Airway epithelial cell (primary cell): ENCODE results near the gene OR51I1. TPM values are rescaled to one million over a fixed set of nuclear protein-coding genes. Genes with fewer than 3 reads are reported as not detected.

Experiments used
- total RNA-seq: library from RNA; depleted of rRNA; stranded (reverse); fragments of >200 nt; gene quantifications from 2 replicates; pipeline ENCODE4 v1.2.3, GENCODE V29; 2015

OR51I1 gene, protein sequence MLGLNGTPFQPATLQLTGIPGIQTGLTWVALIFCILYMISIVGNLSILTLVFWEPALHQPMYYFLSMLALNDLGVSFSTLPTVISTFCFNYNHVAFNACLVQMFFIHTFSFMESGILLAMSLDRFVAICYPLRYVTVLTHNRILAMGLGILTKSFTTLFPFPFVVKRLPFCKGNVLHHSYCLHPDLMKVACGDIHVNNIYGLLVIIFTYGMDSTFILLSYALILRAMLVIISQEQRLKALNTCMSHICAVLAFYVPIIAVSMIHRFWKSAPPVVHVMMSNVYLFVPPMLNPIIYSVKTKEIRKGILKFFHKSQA
- total RNA-seq, result not detected in 2 replicates

GRCh38 chr11:5441414-5441813, at the start of gene OR51I1:
Gene OR51I1 (minus strand): TSS chr11:5441514. CDS start chr11:5441514, 0 bp downstream.

DNA sequence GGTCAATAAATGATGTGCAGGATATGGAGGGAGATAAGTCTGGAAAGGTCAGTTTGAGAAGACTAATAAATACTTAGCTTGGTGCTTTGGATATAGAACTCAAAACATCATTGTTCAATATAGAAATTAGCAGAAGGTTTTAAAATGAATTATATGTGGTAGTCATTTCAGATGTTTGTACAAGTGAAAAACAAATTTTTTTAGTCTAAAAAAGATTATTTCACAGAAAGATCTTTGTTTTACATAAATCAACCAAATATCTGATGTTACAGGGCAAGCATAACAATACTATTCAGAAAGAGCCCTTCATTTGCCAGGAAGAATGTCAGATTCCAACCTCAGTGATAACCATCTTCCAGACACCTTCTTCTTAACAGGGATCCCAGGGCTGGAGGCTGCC, 47.1 kb upstream of the OR51I1 start, which contains the start of gene OR52D1:
TSS of gene OR52D1 (plus strand) at position 301 of the 400 bp plus-strand sequence. CDS start at position 323, 22 bp downstream.

DNA sequence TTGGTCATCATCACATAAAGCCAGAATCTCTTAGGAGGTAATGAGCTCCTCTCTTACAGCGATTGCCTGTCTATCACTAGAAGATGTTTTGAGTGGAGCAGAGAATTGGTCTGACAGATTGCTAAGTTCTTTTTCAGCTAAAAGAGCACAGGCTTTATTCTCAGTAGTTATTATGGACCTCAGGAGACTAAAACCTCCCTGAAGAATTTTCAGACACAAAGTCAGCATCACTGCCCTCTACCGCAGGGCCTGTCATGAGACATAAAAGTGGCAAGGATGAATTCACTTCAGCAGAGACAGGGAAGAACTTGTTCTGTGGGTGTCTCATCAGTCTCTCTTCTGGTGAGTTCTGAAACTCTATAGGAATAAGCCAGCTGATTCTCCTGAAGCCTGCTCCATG, 7.7 kb upstream of the OR51I1 start, which contains the start of gene OR51I2:
TSS of gene OR51I2 (plus strand) at position 301 of the 400 bp plus-strand sequence. CDS start 4,166 bp downstream, outside the sequence.

GRCh38 chr11:5421811-5422210, 19.5 kb downstream of the OR51I1 start, which contains the start of gene OR51Q1:
Gene OR51Q1 (plus strand): TSS chr11:5422111. CDS start chr11:5422201, 90 bp downstream.

Other genes with a start within 250 kb of the OR51I1 start
- gene OR51V1, start 240.8 kb downstream of the OR51I1 start, total RNA-seq, result not detected in 2 replicates
- not detected in 2 replicates for gene HBB, start 214.4 kb downstream of the OR51I1 start, total RNA-seq
- gene HBD, start 207.0 kb downstream of the OR51I1 start, total RNA-seq, result not detected in 2 replicates
- gene HBG1, start 191.7 kb downstream of the OR51I1 start, total RNA-seq, result not detected in 2 replicates
- not detected in 2 replicates for gene HBG2, start 186.7 kb downstream of the OR51I1 start, total RNA-seq
- not detected in 2 replicates for gene HBE1, start 171.6 kb downstream of the OR51I1 start, total RNA-seq
- not detected in 2 replicates for gene OR51B4, start 139.6 kb downstream of the OR51I1 start, total RNA-seq
- not detected in 2 replicates for gene OR51B2, start 117.2 kb downstream of the OR51I1 start, total RNA-seq
- not detected in 2 replicates for gene OR51B5, start 98.0 kb downstream of the OR51I1 start, total RNA-seq
- gene OR51B6, start 90.0 kb downstream of the OR51I1 start, total RNA-seq, result not detected in 2 replicates
- gene OR51M1, start 57.7 kb downstream of the OR51I1 start, total RNA-seq, result not detected in 2 replicates
- not detected in 2 replicates for gene OR51Q1, start 19.4 kb downstream of the OR51I1 start, total RNA-seq
- not detected in 2 replicates for gene OR51I2, start 7.8 kb upstream of the OR51I1 start, total RNA-seq
- not detected in 2 replicates for gene OR52D1, start 47.2 kb upstream of the OR51I1 start, total RNA-seq
- gene UBQLN3, start 68.4 kb upstream of the OR51I1 start, total RNA-seq, result not detected in 2 replicates
- not detected in 2 replicates for gene UBQLNL, start 75.2 kb upstream of the OR51I1 start, total RNA-seq
- gene OR52H1, start 107.0 kb upstream of the OR51I1 start, total RNA-seq, result not detected in 2 replicates
- gene OR52B6, start 139.4 kb upstream of the OR51I1 start, total RNA-seq, result not detected in 2 replicates
- 4.7 and 5.5 TPM in 2 replicates for gene TRIM6, start 155.1 kb upstream of the OR51I1 start, total RNA-seq
- gene TRIM34, start 183.5 kb upstream of the OR51I1 start, total RNA-seq, result 9.4 and 9.5 TPM in 2 replicates
- gene TRIM5, start 243.6 kb upstream of the OR51I1 start, total RNA-seq, result 19.5 and 26.6 TPM in 2 replicates
- gene TRIM22, start 248.3 kb upstream of the OR51I1 start, total RNA-seq, result 11.9 and 14.9 TPM in 2 replicates